ENCODE results near the gene SH3PXD2A. TPM values are rescaled to one million over a fixed set of nuclear protein-coding genes. Genes with fewer than 3 reads are reported as not detected.

Gene SH3PXD2A
- total RNA-seq, 1 experiment from 2014 or later, result 6.3 TPM

GRCh38 chr10:103711351-103711994 is 143.9 kb downstream of the SH3PXD2A start:
- peak; percentile 33 to 37 for TF ChIP-seq CTCF (IDR thresholded peaks at IDR 0.05; ENCODE audit: insufficient read depth in 1 of 2, low read depth in 1 of 2, low read length in 1 of 2, severe bottlenecking in 1 of 2, unreplicated experiment in 1 of 2)
- BruUV-seq (replicated peaks), result no TSS peak
- DNase-seq, result no peak
- intact Hi-C loops (cut with micrococcal nuclease; ENCODE audit: unreplicated experiment), result loop anchor here (10.0 kb wide), 1 partner anchor 313 kb away; no protein-coding TSS in a partner anchor
- Histone ChIP-seq H3K4me1 (peaks cover 9% of the 10 kb centered on the region), H3K27me3 (replicated peaks; ENCODE audit: control insufficient read depth, insufficient read depth, low read length) (no peaks in the 10 kb centered on the region), H3K36me3 (ENCODE audit: control insufficient read depth, insufficient read depth, low read length) (no peaks in the 10 kb centered on the region), H3K4me3 (ENCODE audit: low read depth, low read length) (no peak overlapping the region), H3K9me3 (no peaks in the 10 kb centered on the region)
- peaks cover 11% of the 10 kb centered on the region for H3K4me1 Mint-ChIP-seq (ENCODE audit: low read depth, unreplicated experiment)
- H3K36me3 Mint-ChIP-seq (ENCODE audit: insufficient read depth, unreplicated experiment), result peaks cover 4% of the 10 kb centered on the region
- POLR2A ChIA-PET, result no interaction called here
- no peak overlapping the region for H3K27ac Mint-ChIP-seq (ENCODE audit: unreplicated experiment)
- no peak overlapping the region for H3K4me3 Mint-ChIP-seq (ENCODE audit: unreplicated experiment)
- CTCF ChIA-PET, result interaction anchor here (0.6 to 2.3 kb wide), 4 partner anchors 26 to 176 kb away, joined by 3 to 12 read pairs (median 4); no protein-coding TSS in a partner anchor
- no peaks in the 10 kb centered on the region for H3K27me3 Mint-ChIP-seq (ENCODE audit: insufficient read depth, unreplicated experiment)
- no peaks in the 10 kb centered on the region for H3K9me3 Mint-ChIP-seq (ENCODE audit: unreplicated experiment)

DNA sequence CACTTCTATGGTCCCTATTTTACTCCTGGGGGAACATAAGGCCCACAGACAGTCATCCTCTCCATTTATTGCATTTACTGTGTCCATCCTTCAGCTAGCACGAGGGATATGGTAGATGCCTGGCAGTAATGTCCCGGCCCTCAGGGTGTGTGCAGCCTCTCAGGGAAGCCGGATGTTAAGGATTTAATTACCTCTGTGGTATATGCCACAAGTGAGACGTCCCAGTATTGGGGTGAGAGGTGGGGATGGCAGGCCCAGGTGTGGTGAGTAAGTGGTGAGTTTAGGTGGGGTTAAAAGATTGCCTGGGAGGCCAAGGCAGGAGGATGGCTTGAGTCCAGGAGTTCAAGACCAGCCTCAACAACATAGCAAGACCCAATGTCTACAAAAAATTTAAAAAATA is 144.9 kb downstream of the SH3PXD2A start:
- H3K4me3 ChIP-seq (ENCODE audit: low read depth, low read length), result no peak overlapping the region
- no peaks in the 10 kb centered on the region for H3K27me3 ChIP-seq (replicated peaks; ENCODE audit: control insufficient read depth, insufficient read depth, low read length)
- BruUV-seq (replicated peaks), result no TSS peak
- H3K4me1 ChIP-seq, result no peaks in the 10 kb centered on the region
- H3K9me3 ChIP-seq, result no peaks in the 10 kb centered on the region
- Mint-ChIP-seq H3K9me3 (ENCODE audit: unreplicated experiment) (no peaks in the 10 kb centered on the region), H3K36me3 (ENCODE audit: insufficient read depth, unreplicated experiment) (no peaks in the 10 kb centered on the region), H3K27ac (ENCODE audit: unreplicated experiment) (no peak overlapping the region), H3K27me3 (ENCODE audit: insufficient read depth, unreplicated experiment) (no peaks in the 10 kb centered on the region), H3K4me1 (ENCODE audit: low read depth, unreplicated experiment) (peaks cover under 1% of the 10 kb centered on the region), H3K4me3 (ENCODE audit: unreplicated experiment) (no peak overlapping the region)
- intact Hi-C loops (cut with micrococcal nuclease; ENCODE audit: unreplicated experiment), result loop anchor here (10.0 kb wide), 1 partner anchor 314 kb away; no protein-coding TSS in a partner anchor
- no peak for TF ChIP-seq CTCF (IDR thresholded peaks at IDR 0.05; ENCODE audit: insufficient read depth in 1 of 2, low read depth in 1 of 2, low read length in 1 of 2, severe bottlenecking in 1 of 2, unreplicated experiment in 1 of 2)
- DNase-seq, result no peak
- POLR2A ChIA-PET, result no interaction called here
- no peaks in the 10 kb centered on the region for H3K36me3 ChIP-seq (ENCODE audit: control insufficient read depth, insufficient read depth, low read length)
- CTCF ChIA-PET, result no interaction called here

DNA sequence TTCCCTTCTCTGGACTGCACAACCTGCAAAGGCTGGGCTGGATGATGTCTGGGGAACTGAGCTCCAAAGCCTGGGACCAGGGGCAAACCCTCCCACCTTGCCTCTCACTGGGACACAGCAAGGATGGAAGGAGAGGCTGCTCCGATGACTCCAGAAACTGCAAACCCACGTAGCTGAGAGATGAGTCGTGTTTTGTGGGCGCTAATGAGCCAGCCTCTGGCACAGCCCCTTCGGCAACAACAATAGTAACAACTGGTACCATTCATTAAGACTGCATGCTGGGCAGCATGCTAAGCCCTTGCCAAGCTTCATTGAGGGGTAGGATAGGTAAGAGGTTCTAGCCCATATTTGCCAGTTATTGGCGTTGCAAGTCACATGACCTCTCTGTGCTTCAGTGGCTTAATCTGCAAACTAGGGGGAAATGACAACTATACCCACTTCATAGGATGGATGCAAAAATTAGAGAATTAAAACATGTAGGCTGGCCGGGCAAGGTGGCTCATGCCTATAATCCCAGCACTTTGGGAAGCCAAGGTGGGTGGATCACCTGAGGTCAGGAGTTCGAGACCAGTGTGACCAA is 145.9 kb downstream of the SH3PXD2A start:
- no peaks in the 10 kb centered on the region for H3K36me3 Mint-ChIP-seq (ENCODE audit: insufficient read depth, unreplicated experiment)
- no peak for DNase-seq
- TF ChIP-seq CTCF (IDR thresholded peaks at IDR 0.05; ENCODE audit: insufficient read depth in 1 of 2, low read depth in 1 of 2, low read length in 1 of 2, severe bottlenecking in 1 of 2, unreplicated experiment in 1 of 2), result no peak
- Histone ChIP-seq H3K4me1 (no peaks in the 10 kb centered on the region), H3K27me3 (replicated peaks; ENCODE audit: control insufficient read depth, insufficient read depth, low read length) (no peaks in the 10 kb centered on the region), H3K4me3 (ENCODE audit: low read depth, low read length) (no peak overlapping the region), H3K9me3 (no peaks in the 10 kb centered on the region), H3K36me3 (ENCODE audit: control insufficient read depth, insufficient read depth, low read length) (no peaks in the 10 kb centered on the region)
- intact Hi-C loops (cut with micrococcal nuclease; ENCODE audit: unreplicated experiment), result no loop called here
- H3K27ac Mint-ChIP-seq (ENCODE audit: unreplicated experiment), result no peak overlapping the region
- BruUV-seq (replicated peaks), result no TSS peak
- no peaks in the 10 kb centered on the region for H3K4me1 Mint-ChIP-seq (ENCODE audit: low read depth, unreplicated experiment)
- H3K27me3 Mint-ChIP-seq (ENCODE audit: insufficient read depth, unreplicated experiment), result no peaks in the 10 kb centered on the region
- H3K4me3 Mint-ChIP-seq (ENCODE audit: unreplicated experiment), result no peak overlapping the region
- POLR2A ChIA-PET, result no interaction called here
- H3K9me3 Mint-ChIP-seq (ENCODE audit: unreplicated experiment), result no peaks in the 10 kb centered on the region
- CTCF ChIA-PET, result no interaction called here

All from Caco-2 (cell line).